Activated CD4-positive, alpha-beta memory T cell treated with anti-CD3 and anti-CD28 coated beads for 36 hours (primary cell): ENCODE data around the gene ELMO3. TPM values are rescaled to one million over a fixed set of nuclear protein-coding genes. Genes with fewer than 3 reads are reported as not detected.

ENCODE experiments used
- CTCF ChIA-PET: fragments of 350-600 bp; sonication (Branson Sonifier 250); formaldehyde crosslinking; loops from one replicate; lab custom pipeline; 2021; ENCODE audit warnings: antibody characterized with exemption, inconsistent platforms; lab: Charles Lee
- POLR2A ChIA-PET: fragments of 350-600 bp; sonication (Branson Sonifier 250); formaldehyde crosslinking; loops from one replicate; lab custom pipeline; 2021; ENCODE audit warnings: antibody characterized with exemption; lab: Charles Lee
- DNase-seq: peaks from one replicate; pipeline ENCODE4 v3.0.0-alpha.2; 2020
- H3K27ac Mint-ChIP-seq: one replicate; pipeline ENCODE4 v1.8.0; 2021; ENCODE audit warnings: mixed read lengths
- H3K27me3 Mint-ChIP-seq: one replicate; pipeline ENCODE4 v1.8.0; 2021; ENCODE audit warnings: mixed read lengths
- H3K36me3 Mint-ChIP-seq: one replicate; pipeline ENCODE4 v1.8.0; 2021; ENCODE audit warnings: mixed read lengths
- H3K4me1 Mint-ChIP-seq: one replicate; pipeline ENCODE4 v1.8.0; 2021; ENCODE audit warnings: low read depth, mixed read lengths
- H3K4me3 Mint-ChIP-seq: one replicate; pipeline ENCODE4 v1.8.0; 2021; ENCODE audit warnings: mild to moderate bottlenecking, mixed read lengths
- H3K9me3 Mint-ChIP-seq: one replicate; pipeline ENCODE4 v1.8.0; 2021; ENCODE audit warnings: mixed read lengths
- intact Hi-C: fragments of 100-400 bp; cut with micrococcal nuclease; formaldehyde crosslinking; loops from one replicate; pipeline ENCODE4 v1.15.1; 2023
- total RNA-seq, 2 experiments: library from RNA; stranded (reverse); gene quantifications; one replicate each; pipeline ENCODE4 v1.2.3, GENCODE V29; 2021

The ELMO3 gene
- total RNA-seq, 2 experiments from 2014 or later, result 5.1 to 5.9 TPM

DNA sequence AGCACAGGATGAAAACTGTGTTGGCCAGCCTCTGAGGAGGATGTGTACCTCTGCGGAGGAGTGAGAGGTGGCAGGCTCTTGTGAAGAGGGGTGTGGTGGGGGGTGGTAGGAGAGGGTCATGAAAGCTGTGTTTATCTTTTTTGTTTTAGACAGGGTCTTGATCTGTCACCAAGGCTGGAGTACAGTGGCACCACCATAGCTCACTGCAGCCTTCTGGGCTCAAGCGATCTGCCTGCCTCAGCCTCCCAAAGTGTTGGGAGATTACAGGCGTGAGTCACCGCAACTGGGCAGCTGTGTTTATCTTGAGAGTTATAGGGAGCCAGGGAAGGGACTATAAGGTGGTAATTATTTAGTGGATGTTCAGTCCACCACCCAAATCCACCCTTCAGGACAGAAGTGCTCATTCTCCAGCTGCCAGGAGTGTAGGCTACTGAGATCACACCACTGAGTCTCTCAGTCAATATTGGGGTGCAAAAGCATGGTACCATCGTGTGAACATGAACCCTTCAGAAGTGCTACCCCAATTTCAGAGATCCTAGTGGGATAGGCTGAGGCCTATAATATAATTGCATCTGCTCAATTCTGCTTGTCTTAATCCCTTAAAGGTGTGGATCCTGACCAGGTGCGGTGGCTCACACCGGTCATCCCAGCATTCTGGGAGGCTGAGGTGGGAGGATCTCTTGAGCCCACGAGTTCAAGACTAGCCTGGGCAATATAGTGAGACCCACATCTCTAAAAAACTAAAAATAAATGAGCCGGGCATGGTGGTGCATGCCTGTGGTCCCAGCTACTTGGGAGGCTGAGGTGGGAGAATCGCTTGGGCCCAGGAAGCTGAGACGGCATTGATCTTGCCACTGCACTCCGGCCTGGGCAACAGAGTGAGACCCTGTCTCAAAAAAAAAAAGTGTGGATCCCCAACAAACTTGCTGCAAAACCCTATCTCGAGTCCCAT, 8.2 kb upstream of the ELMO3 start:
- no peak for DNase-seq
- ChIA-PET POLR2A (no interaction called here), CTCF (interaction anchor here (0.6 to 1.1 kb wide), 2 partner anchors 15 to 28 kb away, joined by 3 to 5 read pairs; no protein-coding TSS in a partner anchor)
- Mint-ChIP-seq H3K27ac (no peak overlapping the region), H3K27me3 (no peaks in the 10 kb centered on the region), H3K36me3 (peaks cover 13% of the 10 kb centered on the region), H3K4me3 (peak overlapping the region; percentile 91), H3K4me1 (peaks cover 30% of the 10 kb centered on the region), H3K9me3 (no peaks in the 10 kb centered on the region)
- intact Hi-C loops, result no loop called here

- Mint-ChIP-seq H3K36me3 (peaks cover 20% of the 10 kb centered on the region), H3K4me1 (peaks cover 35% of the 10 kb centered on the region), H3K4me3 (peak overlapping the region; percentile 91), H3K9me3 (no peaks in the 10 kb centered on the region), H3K27ac (peak overlapping the region; percentile 86), H3K27me3 (no peaks in the 10 kb centered on the region)
- ChIA-PET POLR2A (interaction anchor here (1.3 kb wide), 1 partner anchor 53 kb away, joined by 4 read pairs; no protein-coding TSS in a partner anchor), CTCF (interaction anchor here (1.4 kb wide), 1 partner anchor 31 kb away, joined by 4 read pairs; no protein-coding TSS in a partner anchor)
- DNase-seq, result no peak
- intact Hi-C loops, result no loop called here
Measured at GRCh38 chr16:67191411-67191994, 7.4 kb upstream of the ELMO3 start.

GRCh38 chr16:67191995-67192681, 6.8 kb upstream of the ELMO3 start, which contains the start of gene E2F4:
Gene E2F4, plus strand, starts transcription at chr16:67192155. Its CDS starts 73 bp downstream, at chr16:67192228.
- ChIA-PET POLR2A (interaction anchor here (0.7 to 1.5 kb wide), 4 partner anchors 17 to 55 kb away, joined by 3 to 5 read pairs (median 4); partner anchors contain the start of genes FBXL8, FHOD1 and TRADD), CTCF (interaction anchor here (0.9 to 2.0 kb wide), 7 partner anchors 32 to 238 kb away, joined by 3 to 8 read pairs (median 4); partner anchors contain the start of genes CES3 and TMEM208)
- Mint-ChIP-seq H3K36me3 (peaks cover 24% of the 10 kb centered on the region), H3K4me1 (peaks cover 39% of the 10 kb centered on the region), H3K9me3 (no peaks in the 10 kb centered on the region), H3K4me3 (peak within 1 kb of the TSS; percentile 91), H3K27me3 (no peaks in the 10 kb centered on the region), H3K27ac (peak within 1 kb of the TSS; percentile 86)
- peak; percentile 93 for DNase-seq
- intact Hi-C loops, result loop anchor here (1.0 kb wide), 2 partner anchors 9 to 35 kb away; partner anchors contain the start of genes MATCAP1 and TMEM208

GRCh38 chr16:67192781-67193361, 6.1 kb upstream of the ELMO3 start:
- ChIA-PET CTCF (interaction anchor here (0.9 to 2.0 kb wide), 7 partner anchors 32 to 239 kb away, joined by 3 to 8 read pairs (median 4); partner anchors contain the start of genes CES3 and TMEM208), POLR2A (interaction anchor here (0.7 to 1.5 kb wide), 4 partner anchors 17 to 54 kb away, joined by 3 to 5 read pairs (median 4); partner anchors contain the start of genes FBXL8, FHOD1 and TRADD)
- H3K9me3 Mint-ChIP-seq, result no peaks in the 10 kb centered on the region
- H3K27ac Mint-ChIP-seq, result peak overlapping the region; percentile 86
- no peaks in the 10 kb centered on the region for H3K27me3 Mint-ChIP-seq
- intact Hi-C loops, result loop anchor here (1.0 kb wide), 2 partner anchors 10 to 34 kb away; partner anchors contain the start of genes MATCAP1 and TMEM208
- DNase-seq, result peak; percentile 45
- H3K4me3 Mint-ChIP-seq, result peak overlapping the region; percentile 91
- peaks cover 39% of the 10 kb centered on the region for H3K4me1 Mint-ChIP-seq
- peaks cover 24% of the 10 kb centered on the region for H3K36me3 Mint-ChIP-seq

DNA sequence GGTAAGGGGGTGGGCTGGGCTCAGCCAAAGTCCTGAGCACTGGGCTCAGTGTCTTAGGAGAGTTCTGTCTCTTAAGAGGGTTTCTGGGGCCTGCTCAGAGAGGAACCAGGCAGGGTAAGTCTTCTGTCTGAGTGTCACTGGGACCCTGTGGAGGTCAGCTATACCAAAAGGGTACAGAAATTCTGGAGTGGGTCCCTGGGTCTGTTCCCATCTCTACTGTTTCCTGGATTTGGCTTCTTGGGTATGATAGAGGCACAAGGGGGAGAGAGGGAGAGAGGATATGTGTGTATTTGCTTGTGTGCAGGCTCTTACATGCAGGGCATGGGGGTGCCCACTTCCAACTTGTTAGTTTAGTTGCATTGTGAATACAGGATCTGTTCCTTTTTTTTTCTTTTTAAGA, 5.4 kb upstream of the ELMO3 start:
- H3K4me3 Mint-ChIP-seq, result peak overlapping the region; percentile 91
- ChIA-PET CTCF (interaction anchor here (1.4 to 2.0 kb wide), 3 partner anchors 33 to 240 kb away, joined by 3 to 7 read pairs (median 6); partner anchors contain the start of gene TMEM208), POLR2A (interaction anchor here (1.5 kb wide), 1 partner anchor 34 kb away, joined by 5 read pairs; the partner anchor contains the start of genes FBXL8 and TRADD)
- peaks cover 24% of the 10 kb centered on the region for H3K36me3 Mint-ChIP-seq
- DNase-seq, result no peak
- peak overlapping the region; percentile 86 for H3K27ac Mint-ChIP-seq
- intact Hi-C loops, result no loop called here
- H3K27me3 Mint-ChIP-seq, result no peaks in the 10 kb centered on the region
- H3K4me1 Mint-ChIP-seq, result peaks cover 39% of the 10 kb centered on the region
- no peaks in the 10 kb centered on the region for H3K9me3 Mint-ChIP-seq

DNA sequence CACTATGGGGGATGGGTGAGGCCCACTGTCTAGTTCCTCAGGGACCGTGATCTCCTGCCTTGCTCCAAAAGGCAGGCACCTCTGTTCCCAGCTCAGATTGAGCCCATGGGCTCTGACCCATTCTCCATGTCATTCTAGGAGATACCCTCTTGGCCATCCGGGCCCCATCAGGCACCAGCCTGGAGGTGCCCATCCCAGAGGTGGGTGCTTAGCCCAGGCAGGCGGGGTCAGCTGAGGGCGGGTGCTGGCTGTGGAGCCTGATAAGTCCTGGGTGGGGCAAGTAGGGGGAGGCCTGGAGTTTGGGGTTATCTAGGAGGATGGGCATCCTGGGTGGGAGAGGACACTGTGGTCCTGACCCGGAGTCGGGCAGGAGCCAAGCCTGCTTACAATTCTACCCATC, 4.7 kb upstream of the ELMO3 start:
- H3K27ac Mint-ChIP-seq, result peak overlapping the region; percentile 47
- intact Hi-C loops, result no loop called here
- H3K4me1 Mint-ChIP-seq, result peaks cover 39% of the 10 kb centered on the region
- peaks cover 24% of the 10 kb centered on the region for H3K36me3 Mint-ChIP-seq
- no peaks in the 10 kb centered on the region for H3K27me3 Mint-ChIP-seq
- ChIA-PET CTCF (interaction anchor here (2.0 kb wide), 1 partner anchor 39 kb away, joined by 7 read pairs; no protein-coding TSS in a partner anchor), POLR2A (interaction anchor here (0.7 kb wide), 1 partner anchor 90 kb away, joined by 3 read pairs; no protein-coding TSS in a partner anchor)
- DNase-seq, result no peak
- peak overlapping the region; percentile 91 for H3K4me3 Mint-ChIP-seq
- no peaks in the 10 kb centered on the region for H3K9me3 Mint-ChIP-seq

DNA sequence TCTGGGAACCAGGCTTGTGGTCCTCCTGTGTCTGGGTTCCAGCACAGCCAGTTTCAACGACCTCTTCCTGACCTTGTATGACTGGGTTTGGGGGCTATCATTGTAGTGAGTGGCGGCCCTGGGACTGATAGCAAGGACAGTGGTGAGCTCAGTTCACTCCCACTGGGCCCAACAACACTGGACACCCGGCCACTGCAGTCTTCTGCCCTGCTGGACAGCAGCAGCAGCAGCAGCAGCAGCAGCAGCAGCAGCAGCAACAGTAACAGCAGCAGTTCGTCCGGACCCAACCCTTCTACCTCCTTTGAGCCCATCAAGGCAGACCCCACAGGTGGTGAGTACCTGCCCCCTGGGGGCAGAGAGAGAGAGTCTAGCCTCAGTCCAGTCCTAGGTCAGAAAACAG, 3.3 kb upstream of the ELMO3 start:
- no peak overlapping the region for H3K27ac Mint-ChIP-seq

GRCh38 chr16:67196881-67197280, 2.0 kb upstream of the ELMO3 start:
- ChIA-PET CTCF (interaction anchor here (1.8 to 2.2 kb wide), 2 partner anchors 27 to 47 kb away, joined by 7 to 9 read pairs; no protein-coding TSS in a partner anchor), POLR2A (no interaction called here)

More for the DNA sequence above, 3.3 kb upstream of the ELMO3 start:
- intact Hi-C loops, result no loop called here
- H3K9me3 Mint-ChIP-seq, result no peaks in the 10 kb centered on the region
- ChIA-PET CTCF (no interaction called here), POLR2A (no interaction called here)
- peaks cover 39% of the 10 kb centered on the region for H3K4me1 Mint-ChIP-seq
- H3K4me3 Mint-ChIP-seq, result no peak overlapping the region
- H3K27me3 Mint-ChIP-seq, result no peaks in the 10 kb centered on the region
- peaks cover 28% of the 10 kb centered on the region for H3K36me3 Mint-ChIP-seq
- DNase-seq, result no peak

DNA sequence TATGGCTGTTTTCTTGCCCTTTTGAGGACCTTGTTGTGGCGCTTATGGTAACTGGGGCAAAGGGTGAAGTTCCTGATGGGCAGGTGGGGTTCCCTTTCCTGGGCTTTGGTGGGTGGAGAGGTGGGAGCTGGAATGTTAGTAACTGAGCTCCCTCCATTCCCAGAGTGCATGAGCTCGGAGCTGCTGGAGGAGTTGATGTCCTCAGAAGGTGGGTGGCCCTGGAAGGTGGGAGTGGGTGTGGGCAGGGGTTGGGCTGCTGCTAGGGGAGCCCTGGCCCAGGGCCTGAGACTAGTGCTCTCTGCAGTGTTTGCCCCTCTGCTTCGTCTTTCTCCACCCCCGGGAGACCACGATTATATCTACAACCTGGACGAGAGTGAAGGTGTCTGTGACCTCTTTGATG, 1.2 kb upstream of the ELMO3 start:
- no peak overlapping the region for H3K4me3 Mint-ChIP-seq
- H3K4me1 Mint-ChIP-seq, result peaks cover 27% of the 10 kb centered on the region
- H3K27ac Mint-ChIP-seq, result no peak overlapping the region
- no peaks in the 10 kb centered on the region for H3K9me3 Mint-ChIP-seq
- DNase-seq, result no peak
- H3K36me3 Mint-ChIP-seq, result peaks cover 29% of the 10 kb centered on the region
- H3K27me3 Mint-ChIP-seq, result no peaks in the 10 kb centered on the region
- intact Hi-C loops, result no loop called here
- ChIA-PET CTCF (interaction anchor here (0.6 to 2.2 kb wide), 16 partner anchors 9 to 288 kb away, joined by 3 to 9 read pairs (median 3); partner anchors contain the start of gene TMEM208), POLR2A (interaction anchor here (1.4 kb wide), 1 partner anchor 9 kb away, joined by 4 read pairs; no protein-coding TSS in a partner anchor)

More at GRCh38 chr16:67196881-67197280, 2.0 kb upstream of the ELMO3 start:
- H3K36me3 Mint-ChIP-seq, result peaks cover 32% of the 10 kb centered on the region
- H3K27ac Mint-ChIP-seq, result no peak overlapping the region
- no peaks in the 10 kb centered on the region for H3K9me3 Mint-ChIP-seq
- no peaks in the 10 kb centered on the region for H3K27me3 Mint-ChIP-seq
- no peak overlapping the region for H3K4me3 Mint-ChIP-seq
- peaks cover 30% of the 10 kb centered on the region for H3K4me1 Mint-ChIP-seq
- no peak for DNase-seq
- intact Hi-C loops, result no loop called here

DNA sequence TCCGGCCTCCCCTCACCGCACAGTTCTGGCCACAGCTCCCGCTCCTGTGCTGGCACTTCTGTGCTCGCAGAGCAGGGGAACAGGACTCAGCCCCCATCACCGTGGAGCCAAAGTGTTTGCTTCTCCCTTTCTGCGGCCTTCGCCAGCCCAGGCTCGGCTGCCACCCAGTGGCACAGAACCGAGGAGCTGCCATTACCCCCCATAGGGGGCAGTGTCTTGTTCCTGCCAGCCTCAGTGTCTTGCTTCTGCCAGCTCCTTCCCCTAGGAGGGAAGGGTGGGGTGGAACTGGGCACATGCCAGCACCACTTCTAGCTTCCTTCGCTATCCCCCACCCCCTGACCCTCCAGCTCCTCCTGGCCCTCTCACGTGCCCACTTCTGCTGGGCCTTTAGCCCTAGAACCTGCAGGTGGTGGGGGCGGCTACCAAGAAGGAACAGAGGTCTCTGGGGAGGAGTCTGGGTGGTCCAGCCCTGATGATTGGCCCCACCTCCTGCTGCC, 645 bp upstream of the ELMO3 start:
- CTCF ChIA-PET, result interaction anchor here (0.6 to 2.2 kb wide), 17 partner anchors 10 to 287 kb away, joined by 3 to 9 read pairs (median 3); partner anchors contain the start of gene TMEM208
- peaks cover 27% of the 10 kb centered on the region for H3K36me3 Mint-ChIP-seq
- H3K27ac Mint-ChIP-seq, result no peak overlapping the region
- peak; percentile 41 for DNase-seq
- no peak overlapping the region for H3K4me3 Mint-ChIP-seq
- H3K4me1 Mint-ChIP-seq, result peaks cover 21% of the 10 kb centered on the region
- H3K27me3 Mint-ChIP-seq, result no peaks in the 10 kb centered on the region
- intact Hi-C loops, result no loop called here
- no peaks in the 10 kb centered on the region for H3K9me3 Mint-ChIP-seq
- POLR2A ChIA-PET, result interaction anchor here (1.4 kb wide), 1 partner anchor 9 kb away, joined by 4 read pairs; no protein-coding TSS in a partner anchor
